Skin epidermis (tissue), 12 donors: ENCODE measurements around the gene SLC9A9.
"Not testable (repeated sequence)": the region's sequence is repeated elsewhere in the genome, so short reads cannot be mapped to it uniquely, and the experiment has no call there.

Experiments used
- H3K27ac ChIP-seq, 21 experiments: fragments of 200-600 bp; sonication (generic) in 11 of 21; one replicate each; pipeline ENCODE4 v1.5.0; 2020; ENCODE audit warnings: mild to moderate bottlenecking in 3 of 21, inconsistent platforms in 2 of 21, moderate library complexity in 2 of 21
- H3K4me3 ChIP-seq, 7 experiments: fragments of 200-600 bp; sonication (generic) in 2 of 7; one replicate each; pipeline ENCODE4 v1.5.0; 2020; ENCODE audit warnings: inconsistent platforms in 2 of 7, mild to moderate bottlenecking in 2 of 7, moderate library complexity in 1 of 7

SLC9A9 gene

GRCh38 chr3:143716731-143717130 lies 131.5 kb downstream of the SLC9A9 start:
- Histone ChIP-seq H3K4me3 (no peak overlapping the region), H3K27ac (no peak overlapping the region)

- Histone ChIP-seq H3K4me3 (no peak overlapping the region), H3K27ac (no peak overlapping the region)
These were observed 135.7 kb downstream of the SLC9A9 start for GRCh38 chr3:143712522-143712921.

DNA sequence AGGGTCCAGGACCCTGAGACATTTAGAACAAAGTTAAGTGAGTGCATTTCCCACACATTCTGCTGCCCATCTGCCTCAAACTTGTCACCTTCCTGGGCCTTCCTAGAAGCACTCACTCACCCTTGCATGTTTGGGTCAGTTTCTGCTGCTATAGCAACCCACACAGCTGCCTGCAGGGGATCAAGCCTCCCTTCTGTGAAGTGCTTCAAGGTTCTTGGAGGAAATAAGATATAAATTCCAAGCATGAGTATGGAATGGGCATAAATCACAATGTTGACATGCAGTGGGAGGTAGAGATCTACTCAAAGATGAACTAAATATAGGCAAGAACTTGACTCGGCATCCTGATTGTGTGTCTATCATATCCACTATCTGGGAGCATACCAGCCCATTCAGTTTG lies 140.4 kb downstream of the SLC9A9 start:
- Histone ChIP-seq H3K4me3 (no peak overlapping the region), H3K27ac (no peak overlapping the region)

DNA sequence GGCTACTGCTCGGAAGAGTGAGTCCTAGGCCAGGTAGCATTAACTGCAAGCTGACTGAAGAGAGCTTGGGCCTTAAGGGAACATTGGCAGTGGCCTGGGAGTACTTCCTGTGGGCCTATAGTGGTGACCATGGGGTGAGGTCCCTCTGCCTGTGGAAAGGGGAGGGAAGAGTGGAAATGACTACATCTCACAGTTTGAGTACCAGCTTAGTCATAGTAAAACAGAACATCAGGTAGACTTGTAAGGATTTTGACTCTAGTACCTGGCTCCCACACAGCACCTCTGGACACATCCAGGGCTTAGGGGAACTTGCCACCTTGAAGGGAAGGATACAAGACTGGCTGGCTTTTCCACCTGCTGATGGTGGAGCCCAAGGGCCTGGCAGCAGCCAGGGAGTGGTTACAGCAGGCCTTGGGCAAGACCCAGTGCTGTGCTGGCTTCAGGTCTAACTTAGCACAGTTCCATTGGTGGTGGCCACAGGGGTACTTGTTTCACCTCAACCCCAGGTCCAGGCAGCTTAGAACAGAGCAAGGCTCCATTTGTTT lies 147.8 kb downstream of the SLC9A9 start:
- Histone ChIP-seq H3K4me3 (no peak overlapping the region), H3K27ac (no peak overlapping the region)

GRCh38 chr3:143699424-143699823 lies 148.8 kb downstream of the SLC9A9 start:
- H3K4me3 ChIP-seq = no peak overlapping the region
- no peak overlapping the region for H3K27ac ChIP-seq

DNA sequence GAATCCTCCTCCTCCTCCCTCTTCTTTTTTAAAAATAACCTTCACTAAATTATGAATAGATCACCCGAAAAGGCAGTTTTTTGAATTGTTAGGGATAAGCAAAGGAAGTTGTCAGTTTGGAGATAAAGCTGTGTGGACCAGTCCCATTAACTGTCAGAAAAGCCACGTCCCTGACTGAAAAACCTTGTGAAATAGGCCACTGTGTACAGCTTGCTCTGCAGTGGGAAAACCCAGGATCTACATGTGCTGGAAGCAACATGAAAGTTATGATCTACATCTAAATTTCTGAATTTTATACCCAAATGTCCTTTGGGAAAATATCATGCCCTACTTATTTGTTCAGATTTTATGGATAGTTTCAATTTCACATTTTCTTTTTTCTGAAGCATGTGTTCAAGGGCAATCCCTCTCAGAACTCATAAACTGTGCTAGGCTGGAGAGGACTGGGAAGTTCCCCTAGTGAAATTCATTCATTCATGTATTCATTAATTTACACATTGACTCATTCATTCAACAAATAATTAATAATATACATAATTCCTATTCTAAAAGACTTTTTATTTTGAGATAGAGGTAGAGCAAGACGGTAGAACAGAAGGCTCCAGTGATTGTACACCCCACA lies 149.5 kb downstream of the SLC9A9 start:
- Histone ChIP-seq H3K27ac (no peak overlapping the region), H3K4me3 (no peak overlapping the region)

GRCh38 chr3:143697975-143698374 lies 150.3 kb downstream of the SLC9A9 start:
- no peak overlapping the region for H3K4me3 ChIP-seq

GRCh38 chr3:143695333-143695732 lies 152.9 kb downstream of the SLC9A9 start:
- H3K4me3 ChIP-seq, H3K27ac ChIP-seq: not testable (repeated sequence)

More at GRCh38 chr3:143697975-143698374, 150.3 kb downstream of the SLC9A9 start:
- no peak overlapping the region for H3K27ac ChIP-seq

GRCh38 chr3:143693506-143693905 lies 154.8 kb downstream of the SLC9A9 start:
- Histone ChIP-seq H3K4me3 (no peak overlapping the region), H3K27ac (no peak overlapping the region)

DNA sequence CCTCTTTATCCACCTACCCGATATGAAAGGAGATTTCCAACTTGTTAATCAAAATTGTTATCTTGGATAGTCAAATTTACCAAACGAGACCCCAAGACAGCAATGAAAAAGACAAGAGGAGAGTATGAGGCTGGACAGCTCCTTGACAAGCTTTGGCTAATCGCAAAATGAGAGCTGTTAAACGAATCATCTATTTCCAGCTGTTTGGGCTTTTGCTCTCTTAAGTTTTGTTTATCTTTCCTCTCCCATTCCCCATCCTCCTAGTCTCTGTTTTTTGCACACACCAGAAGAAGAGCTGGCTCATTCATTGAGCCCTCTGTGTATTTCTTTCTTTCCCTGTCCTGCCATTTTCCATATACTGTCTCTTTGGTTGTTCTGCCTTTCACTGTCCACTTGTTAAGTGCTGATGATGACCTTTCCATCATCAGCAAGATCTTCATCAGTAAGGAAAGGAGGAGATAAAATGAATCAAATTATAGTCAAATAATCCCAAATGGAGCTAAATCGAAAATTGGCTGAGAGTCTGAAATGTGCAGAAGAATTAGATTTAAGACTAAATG lies 161.6 kb downstream of the SLC9A9 start:
- no peak overlapping the region for H3K4me3 ChIP-seq
- no peak overlapping the region for H3K27ac ChIP-seq

DNA sequence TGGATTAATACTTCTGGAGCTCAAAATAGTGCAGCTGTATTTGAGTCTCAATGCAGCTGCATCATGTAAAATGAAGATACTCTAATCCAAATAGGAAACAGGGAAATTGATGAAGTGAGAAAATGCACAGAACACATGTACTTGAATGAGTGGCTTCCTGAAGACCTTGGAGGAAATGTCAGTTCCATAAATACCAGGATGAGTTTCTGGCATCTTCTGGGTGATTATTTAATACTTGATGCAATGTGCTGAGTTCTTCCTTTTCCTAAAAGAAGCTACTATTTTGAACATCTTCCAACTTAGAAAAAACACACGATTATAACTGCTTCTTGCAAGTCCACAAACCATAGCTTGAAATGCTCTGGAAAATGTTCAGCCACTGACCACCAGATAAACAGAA lies 162.8 kb downstream of the SLC9A9 start:
- Histone ChIP-seq H3K4me3 (no peak overlapping the region), H3K27ac (no peak overlapping the region)

DNA sequence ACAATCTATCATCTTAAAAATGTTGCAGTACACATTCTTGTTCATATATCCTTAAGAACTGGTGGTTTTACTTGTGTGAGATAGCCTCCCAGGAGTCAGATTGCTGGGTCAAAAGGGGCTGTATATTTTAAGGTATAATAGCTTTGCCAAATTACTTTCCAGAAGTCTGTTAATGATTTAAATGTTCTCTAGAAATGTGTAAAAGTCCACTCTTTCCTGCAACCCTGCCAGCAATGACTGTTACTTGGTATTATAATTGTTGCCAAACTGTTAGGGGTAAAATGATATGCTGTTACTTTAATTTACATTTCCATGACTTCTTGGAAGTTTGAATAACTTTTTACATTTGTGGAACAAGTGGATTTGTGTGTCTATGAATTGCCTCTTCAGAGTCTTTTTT lies 170.8 kb downstream of the SLC9A9 start:
- no peak overlapping the region for H3K27ac ChIP-seq

GRCh38 chr3:143676747-143677146 lies 171.5 kb downstream of the SLC9A9 start:
- no peak overlapping the region for H3K4me3 ChIP-seq
- H3K27ac ChIP-seq = no peak overlapping the region

More for the DNA sequence above, 170.8 kb downstream of the SLC9A9 start:
- no peak overlapping the region for H3K4me3 ChIP-seq

DNA sequence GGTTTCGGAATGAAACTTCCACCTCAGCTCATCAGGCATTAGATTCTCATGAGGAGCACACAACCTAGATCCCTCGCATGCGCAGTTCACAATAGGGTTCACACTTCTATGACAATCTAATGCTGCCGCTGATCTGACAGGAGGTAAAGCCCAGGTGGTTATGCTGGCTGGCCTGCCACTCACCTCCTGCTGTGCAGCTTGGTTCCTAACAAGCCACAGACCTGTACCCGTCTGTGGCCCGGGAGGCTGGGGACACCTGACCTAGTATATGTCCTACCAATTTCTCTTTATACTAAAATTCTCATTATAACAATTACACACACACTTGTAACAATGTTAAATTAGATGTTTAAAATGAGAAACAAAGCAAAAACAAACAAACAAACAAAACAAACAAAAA lies 172.2 kb downstream of the SLC9A9 start:
- no peak overlapping the region for H3K27ac ChIP-seq
- H3K4me3 ChIP-seq = no peak overlapping the region

GRCh38 chr3:143674100-143674968 lies 173.9 kb downstream of the SLC9A9 start:
- peak overlapping the region in 1 of 21 experiments; percentile 51 for H3K27ac ChIP-seq
- no peak overlapping the region for H3K4me3 ChIP-seq

- Histone ChIP-seq H3K27ac (no peak overlapping the region), H3K4me3 (no peak overlapping the region)
These were observed 175.7 kb downstream of the SLC9A9 start for GRCh38 chr3:143672396-143673165.

DNA sequence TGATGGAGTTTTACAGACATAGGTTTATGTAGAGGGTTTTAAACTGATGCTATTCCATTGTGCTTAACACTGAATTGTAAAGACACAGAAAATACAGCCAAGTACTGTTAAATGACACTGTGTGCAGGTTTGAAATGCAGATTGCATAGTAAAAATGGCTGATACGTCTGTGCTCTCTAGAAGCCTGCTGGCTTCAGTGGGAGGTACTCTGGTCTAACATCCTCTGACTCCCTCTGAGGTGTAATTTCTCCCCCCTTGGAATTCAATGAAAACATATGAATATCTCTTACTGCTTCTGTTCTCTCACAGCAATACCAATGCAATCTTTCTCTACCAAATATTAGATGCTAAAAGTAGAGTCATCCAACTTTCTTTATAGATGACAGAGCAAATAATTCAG lies 176.6 kb downstream of the SLC9A9 start:
- Histone ChIP-seq H3K27ac (no peak overlapping the region), H3K4me3 (no peak overlapping the region)

GRCh38 chr3:143668924-143669790 lies 179.1 kb downstream of the SLC9A9 start:
- H3K27ac ChIP-seq = peak overlapping the region in 1 of 21 experiments; percentile 59
- H3K4me3 ChIP-seq = no peak overlapping the region

GRCh38 chr3:143668385-143668784 lies 179.9 kb downstream of the SLC9A9 start:
- Histone ChIP-seq H3K4me3 (no peak overlapping the region), H3K27ac (peak overlapping the region in 1 of 21 experiments; percentile 59)
